ENCODE measurements around the gene MMEL1. TPM values are rescaled to one million over a fixed set of nuclear protein-coding genes. Genes with fewer than 3 reads are reported as not detected.

Gene MMEL1
- polyA plus RNA-seq, 1 of the 3 experiments (the other 2 are of a cell fraction) = 0.16 TPM

GRCh38 chr1:2637442-2638145 is 4.8 kb upstream of the MMEL1 start:
- Histone ChIP-seq H3K4me1 (ENCODE audit: control insufficient read depth in 1 of 2, insufficient read depth in 2 of 2, low read depth in 1 of 2, low read length in 1 of 2) (peaks cover 0 to 17% of the 10 kb centered on the region in 2 experiments; a peak in 1 of 4 replicates), H3K9ac (no peak overlapping the region), H3K27ac (ENCODE audit: low read depth in 2 of 2, low read length in 1 of 2) (no peak overlapping the region), H3K36me3 (replicated peaks in 1 of 2; ENCODE audit: control insufficient read depth in 1 of 2, insufficient read depth in 2 of 2, low read length in 1 of 2) (no peaks in the 10 kb centered on the region), H2AFZ (ENCODE audit: low read depth) (no peak overlapping the region), H4K20me1 (ENCODE audit: insufficient read depth) (no peaks in the 10 kb centered on the region), H3K9me3 (no peaks in the 10 kb centered on the region), H3K27me3 (ENCODE audit: insufficient read depth) (no peaks in the 10 kb centered on the region), H3K9me2 (no peaks in the 10 kb centered on the region), H3F3A (replicated peaks; ENCODE audit: insufficient read depth) (no peaks in the 10 kb centered on the region), H3K4me2 (no peak overlapping the region), H3K79me2 (ENCODE audit: insufficient read depth) (peaks cover 8% of the 10 kb centered on the region; the same call in 1 of the 2 replicates), H3K4me3 (ENCODE audit: low read depth in 2 of 2, low read length in 1 of 2) (no peak overlapping the region)
- 0% methylated on average over 4 of the region's 10 CpGs for WGBS (ENCODE audit: low lambda C conversion rate)
- CTCF ChIA-PET = interaction anchor here (1.8 kb wide), 1 partner anchor 177 kb away, joined by 4 read pairs; no protein-coding TSS in a partner anchor
- TF ChIP-seq ELF1 (IDR thresholded peaks at IDR 0.05) = 0 out of 2 replicates have a peak, but pooled peaks have one; percentile 8
- TF ChIP-seq, protein P1, sequence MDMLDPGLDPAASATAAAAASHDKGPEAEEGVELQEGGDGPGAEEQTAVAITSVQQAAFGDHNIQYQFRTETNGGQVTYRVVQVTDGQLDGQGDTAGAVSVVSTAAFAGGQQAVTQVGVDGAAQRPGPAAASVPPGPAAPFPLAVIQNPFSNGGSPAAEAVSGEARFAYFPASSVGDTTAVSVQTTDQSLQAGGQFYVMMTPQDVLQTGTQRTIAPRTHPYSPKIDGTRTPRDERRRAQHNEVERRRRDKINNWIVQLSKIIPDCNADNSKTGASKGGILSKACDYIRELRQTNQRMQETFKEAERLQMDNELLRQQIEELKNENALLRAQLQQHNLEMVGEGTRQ (IDR thresholded peaks at IDR 0.05; ENCODE audit: borderline replicate concordance, low read depth, low read length) = no peak
- POLR2A ChIA-PET = interaction anchor here (1.3 kb wide), 1 partner anchor 8 kb away, joined by 3 read pairs; no protein-coding TSS in a partner anchor
- no peak for DNase-seq

GRCh38 chr1:2636733-2637132 is 3.9 kb upstream of the MMEL1 start:
- Histone ChIP-seq H3K4me3 (ENCODE audit: low read depth in 2 of 2, low read length in 1 of 2) (no peak overlapping the region), H3K79me2 (ENCODE audit: insufficient read depth) (no peaks in the 10 kb centered on the region), H3K4me1 (ENCODE audit: control insufficient read depth in 1 of 2, insufficient read depth in 2 of 2, low read depth in 1 of 2, low read length in 1 of 2) (peaks cover 0 to 11% of the 10 kb centered on the region in 2 experiments; a peak in 1 of 4 replicates), H3K36me3 (replicated peaks in 1 of 2; ENCODE audit: control insufficient read depth in 1 of 2, insufficient read depth in 2 of 2, low read length in 1 of 2) (no peaks in the 10 kb centered on the region), H3K4me2 (no peak overlapping the region), H4K20me1 (ENCODE audit: insufficient read depth) (no peaks in the 10 kb centered on the region), H3K27ac (ENCODE audit: low read depth in 2 of 2, low read length in 1 of 2) (no peak overlapping the region), H3K9me2 (no peaks in the 10 kb centered on the region), H3K9me3 (no peaks in the 10 kb centered on the region), H2AFZ (ENCODE audit: low read depth) (no peak overlapping the region), H3K9ac (no peak overlapping the region), H3F3A (replicated peaks; ENCODE audit: insufficient read depth) (no peaks in the 10 kb centered on the region), H3K27me3 (ENCODE audit: insufficient read depth) (no peaks in the 10 kb centered on the region)
- DNase-seq = no peak
- TF ChIP-seq, protein P2, sequence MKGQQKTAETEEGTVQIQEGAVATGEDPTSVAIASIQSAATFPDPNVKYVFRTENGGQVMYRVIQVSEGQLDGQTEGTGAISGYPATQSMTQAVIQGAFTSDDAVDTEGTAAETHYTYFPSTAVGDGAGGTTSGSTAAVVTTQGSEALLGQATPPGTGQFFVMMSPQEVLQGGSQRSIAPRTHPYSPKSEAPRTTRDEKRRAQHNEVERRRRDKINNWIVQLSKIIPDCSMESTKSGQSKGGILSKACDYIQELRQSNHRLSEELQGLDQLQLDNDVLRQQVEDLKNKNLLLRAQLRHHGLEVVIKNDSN (IDR thresholded peaks at IDR 0.05; ENCODE audit: borderline replicate concordance, low read depth) = no peak
- TF ChIP-seq JUND (IDR thresholded peaks at IDR 0.05) (no peak), POLR2AphosphoS5 (IDR thresholded peaks at IDR 0.05; ENCODE audit: low read depth, low read length) (no peak), RCOR1 (IDR thresholded peaks at IDR 0.05; ENCODE audit: low read length) (no peak), GATA2 (CRISPR knock-in tag; IDR thresholded peaks at IDR 0.05) (no peak), FOXJ3 (CRISPR knock-in tag; IDR thresholded peaks at IDR 0.05) (no peak)
- TF ChIP-seq, protein P1 (IDR thresholded peaks at IDR 0.05; ENCODE audit: borderline replicate concordance, low read depth, low read length) = no peak
- POLR2A ChIA-PET = no interaction called here
- CTCF ChIA-PET = interaction anchor here (1.8 kb wide), 1 partner anchor 177 kb away, joined by 4 read pairs; no protein-coding TSS in a partner anchor
- WGBS (ENCODE audit: low lambda C conversion rate) = 31% methylated on average over 6 of the region's 7 CpGs
